Measurements from ENCODE around the gene SOX4. TPM values are rescaled to one million over a fixed set of nuclear protein-coding genes. Genes with fewer than 3 reads are reported as not detected.

SOX4 gene
- total RNA-seq, 1 donor from 2014 or later, result 147 TPM

- H3K79me2 ChIP-seq (ENCODE audit: low read depth), result peaks cover 23% of the 10 kb centered on the region
- H3K27ac Mint-ChIP-seq, result peak overlapping the region; percentile 37
- H3K4me1 ChIP-seq, result peaks cover 19% of the 10 kb centered on the region
- H3K4me1 Mint-ChIP-seq, result peaks cover 28% of the 10 kb centered on the region
- no peaks in the 10 kb centered on the region for H3K9me3 ChIP-seq (ENCODE audit: low read depth)
- H3K27me3 Mint-ChIP-seq (ENCODE audit: insufficient read depth, low read depth), result peaks cover 5% of the 10 kb centered on the region
- no peak overlapping the region for H2AFZ ChIP-seq (replicated peaks)
- TF ChIP-seq EZH2phosphoT487 (IDR thresholded peaks at IDR 0.05) (no peak), CTCF (IDR thresholded peaks at IDR 0.05) (no peak), EZH2 (IDR thresholded peaks at IDR 0.05) (no peak)
- peaks cover 43% of the 10 kb centered on the region for H3F3A ChIP-seq (ENCODE audit: low read depth)
- no peak for DNase-seq (ENCODE audit: low spot score)
- H3K27ac ChIP-seq, result no peak overlapping the region
- no peak overlapping the region for H3K4me2 ChIP-seq
- no peak overlapping the region for H3K9ac ChIP-seq
- H3K36me3 Mint-ChIP-seq, result peaks cover 32% of the 10 kb centered on the region
- no peak overlapping the region for H3K4me3 ChIP-seq
- peaks cover 16% of the 10 kb centered on the region for H3K9me3 Mint-ChIP-seq
- peaks cover 7% of the 10 kb centered on the region for H3K36me3 ChIP-seq
- H3K27me3 ChIP-seq, result no peaks in the 10 kb centered on the region
- no peak overlapping the region for H3K4me3 Mint-ChIP-seq
- peaks cover 33% of the 10 kb centered on the region for H4K20me1 ChIP-seq (ENCODE audit: low read depth)
Measured at GRCh38 chr6:21603082-21603952, 9.8 kb downstream of the SOX4 start.

- Mint-ChIP-seq H3K36me3 (peaks cover 27% of the 10 kb centered on the region), H3K4me1 (peaks cover 20% of the 10 kb centered on the region), H3K9me3 (peaks cover 21% of the 10 kb centered on the region), H3K4me3 (no peak overlapping the region), H3K27me3 (ENCODE audit: insufficient read depth, low read depth) (peaks cover 7% of the 10 kb centered on the region), H3K27ac (peak overlapping the region; percentile 7)
- peaks cover 25% of the 10 kb centered on the region for H4K20me1 ChIP-seq (ENCODE audit: low read depth)
- no peak overlapping the region for H3K27ac ChIP-seq
- H3K4me2 ChIP-seq, result no peak overlapping the region
- no peak overlapping the region for H3K4me3 ChIP-seq
- H3F3A ChIP-seq (ENCODE audit: low read depth), result peaks cover 35% of the 10 kb centered on the region
- peaks cover 15% of the 10 kb centered on the region for H3K79me2 ChIP-seq (ENCODE audit: low read depth)
- H3K4me1 ChIP-seq, result peaks cover 11% of the 10 kb centered on the region
- no peak overlapping the region for H3K9ac ChIP-seq
- no peaks in the 10 kb centered on the region for H3K27me3 ChIP-seq
- DNase-seq (ENCODE audit: low spot score), result no peak
- H3K9me3 ChIP-seq (ENCODE audit: low read depth), result no peaks in the 10 kb centered on the region
- no peak overlapping the region for H2AFZ ChIP-seq (replicated peaks)
- no peak for TF ChIP-seq CTCF (IDR thresholded peaks at IDR 0.05)
- peaks cover 3% of the 10 kb centered on the region for H3K36me3 ChIP-seq
Measured at GRCh38 chr6:21604081-21604480, 10.5 kb downstream of the SOX4 start.

GRCh38 chr6:21605166-21605565 is 11.6 kb downstream of the SOX4 start:
- H3K27ac ChIP-seq, result no peak overlapping the region
- H3K4me1 ChIP-seq, result peaks cover under 1% of the 10 kb centered on the region
- peaks cover 24% of the 10 kb centered on the region for H3K36me3 Mint-ChIP-seq
- peaks cover 4% of the 10 kb centered on the region for H3K79me2 ChIP-seq (ENCODE audit: low read depth)
- no peak for TF ChIP-seq EZH2 (IDR thresholded peaks at IDR 0.05)
- TF ChIP-seq CTCF (IDR thresholded peaks at IDR 0.05), result no peak
- no peak for TF ChIP-seq EZH2phosphoT487 (IDR thresholded peaks at IDR 0.05)
- H3K4me1 Mint-ChIP-seq, result peaks cover 16% of the 10 kb centered on the region
- no peak overlapping the region for H3K9ac ChIP-seq
- H3K36me3 ChIP-seq, result no peaks in the 10 kb centered on the region
- peaks cover 7% of the 10 kb centered on the region for H3K27me3 Mint-ChIP-seq (ENCODE audit: insufficient read depth, low read depth)
- H3K9me3 Mint-ChIP-seq, result peaks cover 22% of the 10 kb centered on the region
- no peak overlapping the region for H3K4me3 ChIP-seq
- no peaks in the 10 kb centered on the region for H3K9me3 ChIP-seq (ENCODE audit: low read depth)
- no peak overlapping the region for H3K4me2 ChIP-seq
- no peak overlapping the region for H3K4me3 Mint-ChIP-seq
- DNase-seq (ENCODE audit: low spot score), result no peak
- H4K20me1 ChIP-seq (ENCODE audit: low read depth), result peaks cover 15% of the 10 kb centered on the region
- peaks cover 24% of the 10 kb centered on the region for H3F3A ChIP-seq (ENCODE audit: low read depth)
- H3K27me3 ChIP-seq, result no peaks in the 10 kb centered on the region
- H3K27ac Mint-ChIP-seq, result no peak overlapping the region
- H2AFZ ChIP-seq (replicated peaks), result no peak overlapping the region
